ENCODE measurements around the gene AGPAT3.

- TF ChIP-seq CTCF (IDR thresholded peaks at IDR 0.05) = no peak
- TF ChIP-seq POLR2A (IDR thresholded peaks at IDR 0.05) = no peak
Observed at GRCh38 chr21:43868461-43868860, 3.4 kb downstream of the AGPAT3 start.

Data from testis (tissue), 2 donors.